ENCODE data around the gene MDFIC.

The MDFIC gene

GRCh38 chr7:114933658-114934057, 11.8 kb downstream of the MDFIC start:
- H3F3A ChIP-seq (ENCODE audit: insufficient read depth, low read length) = peaks cover 39% of the 10 kb centered on the region
- no peaks in the 10 kb centered on the region for H3K27me3 ChIP-seq (replicated peaks; ENCODE audit: insufficient read depth, low read length)
- no peak for DNase-seq
- peaks cover 90% of the 10 kb centered on the region for H3K79me2 ChIP-seq (ENCODE audit: low read length)
- no peak overlapping the region for H3K4me3 ChIP-seq (ENCODE audit: low read length)
- TF ChIP-seq EZH2 (optimal IDR thresholded peaks at IDR 0.05; ENCODE audit: low read depth, low read length) (no peak), EZH2phosphoT487 (IDR thresholded peaks at IDR 0.05; ENCODE audit: low read length) (no peak)
- TF ChIP-seq, protein P1, sequence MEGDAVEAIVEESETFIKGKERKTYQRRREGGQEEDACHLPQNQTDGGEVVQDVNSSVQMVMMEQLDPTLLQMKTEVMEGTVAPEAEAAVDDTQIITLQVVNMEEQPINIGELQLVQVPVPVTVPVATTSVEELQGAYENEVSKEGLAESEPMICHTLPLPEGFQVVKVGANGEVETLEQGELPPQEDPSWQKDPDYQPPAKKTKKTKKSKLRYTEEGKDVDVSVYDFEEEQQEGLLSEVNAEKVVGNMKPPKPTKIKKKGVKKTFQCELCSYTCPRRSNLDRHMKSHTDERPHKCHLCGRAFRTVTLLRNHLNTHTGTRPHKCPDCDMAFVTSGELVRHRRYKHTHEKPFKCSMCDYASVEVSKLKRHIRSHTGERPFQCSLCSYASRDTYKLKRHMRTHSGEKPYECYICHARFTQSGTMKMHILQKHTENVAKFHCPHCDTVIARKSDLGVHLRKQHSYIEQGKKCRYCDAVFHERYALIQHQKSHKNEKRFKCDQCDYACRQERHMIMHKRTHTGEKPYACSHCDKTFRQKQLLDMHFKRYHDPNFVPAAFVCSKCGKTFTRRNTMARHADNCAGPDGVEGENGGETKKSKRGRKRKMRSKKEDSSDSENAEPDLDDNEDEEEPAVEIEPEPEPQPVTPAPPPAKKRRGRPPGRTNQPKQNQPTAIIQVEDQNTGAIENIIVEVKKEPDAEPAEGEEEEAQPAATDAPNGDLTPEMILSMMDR (IDR thresholded peaks at IDR 0.05; ENCODE audit: low read length) = no peak
- H2AFZ ChIP-seq (ENCODE audit: low read length) = no peak overlapping the region
- no peak overlapping the region for H3K4me2 ChIP-seq (ENCODE audit: low read depth, low read length)
- H3K9me3 ChIP-seq (replicated peaks; ENCODE audit: insufficient read depth, low read length) = no peaks in the 10 kb centered on the region
- no peak overlapping the region for H3K27ac ChIP-seq (ENCODE audit: low read length)
- H4K20me1 ChIP-seq (ENCODE audit: insufficient read depth, low read length) = no peaks in the 10 kb centered on the region
- no peaks in the 10 kb centered on the region for H3K9me2 ChIP-seq (replicated peaks; ENCODE audit: insufficient read depth, low read length)
- H3K9ac ChIP-seq (ENCODE audit: low read length) = no peak overlapping the region
- H3K36me3 ChIP-seq (replicated peaks; ENCODE audit: insufficient read depth, low read length) = no peaks in the 10 kb centered on the region
- H3K4me1 ChIP-seq (ENCODE audit: low read length) = peaks cover 52% of the 10 kb centered on the region

DNA sequence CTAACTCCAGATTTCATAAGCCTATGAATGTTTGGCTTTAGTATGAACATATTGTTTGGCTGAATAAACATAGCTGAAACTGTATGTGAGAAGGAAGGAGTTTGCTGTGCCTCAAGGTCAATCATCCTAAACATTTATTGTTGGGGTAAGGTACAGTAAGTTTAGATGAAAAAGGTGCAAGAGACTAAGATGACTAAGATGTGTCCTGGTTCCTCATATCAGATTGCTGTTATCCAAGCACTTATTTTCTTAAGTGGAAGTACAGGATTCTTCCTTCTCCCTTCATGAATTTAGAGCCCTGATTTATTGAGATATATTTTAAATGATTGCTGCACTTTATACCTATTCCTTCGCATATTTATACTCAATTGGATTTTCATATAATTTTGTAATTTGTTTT, 12.2 kb downstream of the MDFIC start:
- no peak for DNase-seq
- H3K4me3 ChIP-seq (ENCODE audit: low read length) = no peak overlapping the region
- H3K9ac ChIP-seq (ENCODE audit: low read length) = no peak overlapping the region
- H3K27me3 ChIP-seq (replicated peaks; ENCODE audit: insufficient read depth, low read length) = no peaks in the 10 kb centered on the region
- no peak overlapping the region for H3K4me2 ChIP-seq (ENCODE audit: low read depth, low read length)
- H4K20me1 ChIP-seq (ENCODE audit: insufficient read depth, low read length) = no peaks in the 10 kb centered on the region
- H3K9me2 ChIP-seq (replicated peaks; ENCODE audit: insufficient read depth, low read length) = no peaks in the 10 kb centered on the region
- H3K9me3 ChIP-seq (replicated peaks; ENCODE audit: insufficient read depth, low read length) = no peaks in the 10 kb centered on the region
- H3K36me3 ChIP-seq (replicated peaks; ENCODE audit: insufficient read depth, low read length) = no peaks in the 10 kb centered on the region
- H3K27ac ChIP-seq (ENCODE audit: low read length) = no peak overlapping the region
- H3K79me2 ChIP-seq (ENCODE audit: low read length) = peaks cover 90% of the 10 kb centered on the region
- H2AFZ ChIP-seq (ENCODE audit: low read length) = no peak overlapping the region
- H3F3A ChIP-seq (ENCODE audit: insufficient read depth, low read length) = peaks cover 38% of the 10 kb centered on the region
- TF ChIP-seq, protein P1 (IDR thresholded peaks at IDR 0.05; ENCODE audit: low read length) = no peak
- TF ChIP-seq EZH2 (optimal IDR thresholded peaks at IDR 0.05; ENCODE audit: low read depth, low read length) = no peak
- no peak for TF ChIP-seq EZH2phosphoT487 (IDR thresholded peaks at IDR 0.05; ENCODE audit: low read length)
- peaks cover 51% of the 10 kb centered on the region for H3K4me1 ChIP-seq (ENCODE audit: low read length)

- Histone ChIP-seq H3K27me3 (replicated peaks; ENCODE audit: insufficient read depth, low read length) (no peaks in the 10 kb centered on the region), H3K4me2 (ENCODE audit: low read depth, low read length) (no peak overlapping the region), H3K79me2 (ENCODE audit: low read length) (peaks cover 90% of the 10 kb centered on the region), H3K4me3 (ENCODE audit: low read length) (no peak overlapping the region), H2AFZ (ENCODE audit: low read length) (no peak overlapping the region), H3K9me3 (replicated peaks; ENCODE audit: insufficient read depth, low read length) (no peaks in the 10 kb centered on the region), H3K9ac (ENCODE audit: low read length) (no peak overlapping the region), H3F3A (ENCODE audit: insufficient read depth, low read length) (peaks cover 32% of the 10 kb centered on the region), H3K4me1 (ENCODE audit: low read length) (peaks cover 45% of the 10 kb centered on the region), H3K9me2 (replicated peaks; ENCODE audit: insufficient read depth, low read length) (no peaks in the 10 kb centered on the region), H4K20me1 (ENCODE audit: insufficient read depth, low read length) (no peaks in the 10 kb centered on the region), H3K36me3 (replicated peaks; ENCODE audit: insufficient read depth, low read length) (no peaks in the 10 kb centered on the region), H3K27ac (ENCODE audit: low read length) (no peak overlapping the region)
- DNase-seq = no peak
- no peak for TF ChIP-seq EZH2 (optimal IDR thresholded peaks at IDR 0.05; ENCODE audit: low read depth, low read length)
Observed at GRCh38 chr7:114934713-114935112, 12.8 kb downstream of the MDFIC start.

GRCh38 chr7:114936471-114936870, 14.6 kb downstream of the MDFIC start:
- TF ChIP-seq EZH2phosphoT487 (IDR thresholded peaks at IDR 0.05; ENCODE audit: low read length) (no peak), EZH2 (optimal IDR thresholded peaks at IDR 0.05; ENCODE audit: low read depth, low read length) (no peak)
- TF ChIP-seq, protein P1 (IDR thresholded peaks at IDR 0.05; ENCODE audit: low read length) = no peak
- Histone ChIP-seq H3K9ac (ENCODE audit: low read length) (no peak overlapping the region), H3K27me3 (replicated peaks; ENCODE audit: insufficient read depth, low read length) (no peaks in the 10 kb centered on the region), H3K4me2 (ENCODE audit: low read depth, low read length) (no peak overlapping the region), H3K36me3 (replicated peaks; ENCODE audit: insufficient read depth, low read length) (no peaks in the 10 kb centered on the region), H2AFZ (ENCODE audit: low read length) (no peak overlapping the region), H3K4me1 (ENCODE audit: low read length) (peaks cover 33% of the 10 kb centered on the region), H3K4me3 (ENCODE audit: low read length) (no peak overlapping the region), H3K9me3 (replicated peaks; ENCODE audit: insufficient read depth, low read length) (no peaks in the 10 kb centered on the region), H3K9me2 (replicated peaks; ENCODE audit: insufficient read depth, low read length) (no peaks in the 10 kb centered on the region), H3K79me2 (ENCODE audit: low read length) (peaks cover 96% of the 10 kb centered on the region), H4K20me1 (ENCODE audit: insufficient read depth, low read length) (no peaks in the 10 kb centered on the region), H3K27ac (ENCODE audit: low read length) (no peak overlapping the region), H3F3A (ENCODE audit: insufficient read depth, low read length) (peaks cover 15% of the 10 kb centered on the region)
- no peak for DNase-seq

Measured in MM.1S (cell line).